Ovary (tissue), 3 donors: ENCODE data around the gene AQP5.

Experiments
- CTCF ChIP-seq, 3 donors: fragments of 450-650 bp in 2 of 3; fragments of 200-600 bp in 1 of 3; IDR thresholded peaks; one replicate each; pipeline versions ENCODE4 v1.5.1 to v1.8.0; 2016 to 2022; ENCODE audit warnings: antibody characterized with exemption in 3 of 3, mild to moderate bottlenecking in 1 of 3
- EP300 ChIP-seq: sonication (generic); formaldehyde crosslinking; IDR thresholded peaks from one replicate; pipeline ENCODE4 v1.6.1; 2017; ENCODE audit warnings: antibody characterized with exemption
- POLR2A ChIP-seq: fragments of 450-650 bp; IDR thresholded peaks from one replicate; pipeline ENCODE4 v1.6.1; 2017; ENCODE audit warnings: antibody characterized with exemption, mild to moderate bottlenecking, moderate library complexity
- donor health status: DM: no; HTN: no; CAD: no.

- no peak for TF ChIP-seq EP300
- no peak for TF ChIP-seq CTCF (IDR thresholded peaks at IDR 0.05)
- no peak for TF ChIP-seq POLR2A
Measured at GRCh38 chr12:49976557-49976956, 14.9 kb downstream of the AQP5 start.
